Activated T-helper 1 cell treated with Interleukin-2 at 50 U/mL for 16 hours (primary cell): Measurements from ENCODE around the gene ZNHIT6.
"Not testable (repeated sequence)": the region's sequence is repeated elsewhere in the genome, so short reads cannot be mapped to it uniquely, and the experiment has no call there.

Experiments
- DNase-seq: peaks from one replicate; pipeline ENCODE4 v3.0.0-alpha.2; 2020; ENCODE audit warnings: low read depth

ZNHIT6 gene

DNA sequence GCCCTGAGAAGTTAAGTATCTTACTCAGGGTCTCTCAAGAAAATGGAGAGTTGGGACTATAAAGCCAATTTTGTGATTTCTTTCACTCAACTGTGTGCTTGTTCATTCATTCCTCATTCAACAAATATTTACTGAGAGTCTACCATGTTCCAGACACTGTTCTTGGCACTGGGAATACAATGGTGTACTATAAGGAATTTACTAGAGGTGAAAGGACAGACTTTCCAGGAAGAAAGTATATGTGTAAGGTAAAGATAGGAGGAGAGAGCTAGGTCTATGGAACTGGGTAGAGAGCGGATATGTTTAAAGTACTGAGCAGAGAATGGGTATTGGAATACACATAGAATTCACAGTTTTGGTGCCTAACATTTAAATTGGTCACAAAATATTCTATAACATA, 42.3 kb downstream of the ZNHIT6 start:
- DNase-seq: no peak

DNA sequence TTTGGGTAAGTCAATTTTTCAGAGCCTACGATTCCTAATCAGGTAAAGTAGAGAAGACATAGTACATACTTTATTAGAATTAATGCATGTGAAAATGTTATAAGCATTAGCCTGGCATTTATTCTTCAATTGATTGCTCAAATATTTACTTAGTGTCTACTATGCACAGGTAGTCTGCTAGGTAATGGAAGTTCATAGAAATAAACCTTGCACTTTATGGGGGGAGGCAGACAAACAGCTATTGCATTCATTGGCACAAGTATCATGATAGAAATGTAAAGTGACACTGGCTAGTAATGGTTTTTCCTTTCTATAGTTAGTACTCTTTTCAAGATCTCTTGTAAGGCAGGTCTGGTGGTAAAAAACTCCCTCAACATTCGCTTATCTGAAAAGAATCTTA, 44.9 kb downstream of the ZNHIT6 start:
- DNase-seq: no peak

DNA sequence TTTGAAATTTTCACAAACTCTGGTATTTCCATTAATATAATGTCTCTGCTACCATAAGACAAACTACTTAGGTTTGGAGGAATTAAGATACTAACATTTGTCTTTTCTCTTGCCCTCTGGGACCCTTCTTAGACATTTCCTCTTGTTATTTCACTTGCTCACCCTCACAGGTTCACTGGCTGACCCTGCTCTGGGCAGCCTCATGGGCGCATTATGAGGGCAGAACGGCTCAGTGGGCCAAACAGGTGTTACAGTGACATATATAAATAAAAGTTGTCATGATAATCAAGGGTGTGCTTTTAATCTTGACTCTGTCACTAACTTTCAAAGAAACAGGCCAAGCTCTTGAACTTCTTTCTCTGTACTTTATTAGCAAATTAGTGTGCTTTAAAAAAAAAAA, 46.5 kb downstream of the ZNHIT6 start:
- no peak for DNase-seq

- no peak for DNase-seq
These were observed 47.7 kb downstream of the ZNHIT6 start for GRCh38 chr1:85660541-85660940.

DNA sequence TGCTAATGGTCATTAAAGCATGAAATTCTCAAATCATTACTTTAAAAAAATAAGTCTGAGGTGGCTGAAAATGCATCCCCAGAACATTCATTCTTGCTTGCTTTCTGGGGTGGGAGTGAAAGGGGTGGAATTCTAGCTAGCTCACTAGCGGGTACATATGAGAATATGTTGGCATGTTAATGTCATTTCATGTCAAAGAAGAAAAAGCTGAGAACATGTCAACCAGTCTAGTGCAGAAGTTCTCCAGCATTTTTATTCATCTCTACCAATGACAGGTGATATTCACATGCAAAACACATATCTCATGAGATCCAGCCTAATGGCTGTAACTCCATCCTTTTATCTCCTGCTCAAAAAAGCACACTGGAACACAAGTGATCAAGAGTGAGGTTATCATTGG, 49.1 kb downstream of the ZNHIT6 start:
- DNase-seq: no peak

GRCh38 chr1:85656948-85657347, 51.3 kb downstream of the ZNHIT6 start:
- DNase-seq: no peak

DNA sequence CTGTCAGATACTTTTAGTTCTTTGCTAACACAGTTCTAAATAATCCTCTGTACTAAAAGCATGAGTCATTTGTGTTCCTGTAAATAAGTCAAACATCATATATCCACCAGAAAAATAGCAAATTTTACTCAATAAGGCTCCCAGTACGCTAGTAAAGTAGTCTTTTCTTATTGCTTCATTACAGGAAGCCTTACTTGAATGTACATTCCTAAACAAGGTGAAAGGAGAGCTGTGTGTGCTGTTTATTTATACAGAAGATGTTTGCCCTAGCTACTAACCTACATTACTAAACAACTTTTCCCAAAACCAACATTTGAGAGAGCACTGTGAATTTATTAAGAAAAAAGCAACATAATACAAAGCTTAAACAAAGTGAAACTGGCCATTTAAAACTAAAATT, 52.0 kb downstream of the ZNHIT6 start:
- DNase-seq: no peak

DNA sequence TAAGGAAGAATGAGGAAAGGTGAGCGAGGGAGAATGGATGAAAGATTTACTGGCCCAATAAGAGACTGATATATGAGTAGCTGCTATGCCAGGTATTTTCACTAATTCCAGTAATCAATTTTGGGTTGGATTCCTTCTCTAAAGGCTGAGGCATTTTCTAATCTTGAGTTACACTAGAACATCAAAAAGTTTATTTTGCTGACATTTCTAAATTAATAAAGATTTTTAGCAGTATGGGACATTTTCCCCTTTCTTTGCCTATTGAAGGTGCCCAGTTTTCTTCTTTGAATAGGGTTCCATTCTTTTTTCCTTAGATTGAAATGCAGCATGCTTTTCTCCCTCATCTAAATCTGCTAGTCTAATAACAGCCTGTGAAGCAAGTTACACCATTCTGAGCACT, 52.9 kb downstream of the ZNHIT6 start:
- DNase-seq: no peak

DNA sequence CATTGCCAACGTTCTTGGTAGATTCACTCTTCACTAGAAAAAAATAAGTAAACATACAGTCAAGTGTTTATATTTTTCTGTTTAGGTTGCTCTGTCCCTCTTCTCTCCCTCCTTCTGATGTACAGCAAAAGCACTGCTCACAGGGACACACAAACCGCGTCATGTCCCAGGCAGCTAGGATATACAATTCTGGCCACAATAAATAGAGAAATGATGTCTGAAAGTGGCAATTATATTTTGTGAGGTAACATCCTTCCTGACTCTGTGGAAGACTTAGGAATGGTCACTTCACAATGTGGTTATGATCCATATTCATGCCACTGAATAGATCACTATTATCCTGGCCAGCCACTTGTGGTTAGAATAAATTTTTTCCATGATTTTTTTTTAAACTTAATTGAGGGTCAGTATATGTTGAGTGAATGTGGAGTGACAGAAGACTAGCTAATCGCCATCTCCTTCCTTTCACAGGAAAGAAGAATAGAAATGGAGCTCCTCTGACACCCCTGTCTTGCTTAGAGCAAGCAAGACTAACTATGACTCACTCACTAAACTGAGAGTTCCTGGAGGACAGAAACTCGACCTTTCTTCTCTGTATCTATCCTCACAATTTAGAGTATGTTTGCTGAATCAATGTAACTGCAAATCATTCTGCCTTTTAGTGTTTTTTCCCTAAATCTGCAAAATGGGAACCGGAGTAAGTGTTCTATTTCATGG, 54.0 kb downstream of the ZNHIT6 start:
- DNase-seq: no peak

- DNase-seq: no peak
These were observed 55.9 kb downstream of the ZNHIT6 start for GRCh38 chr1:85652327-85652726.

GRCh38 chr1:85650645-85651044, 57.6 kb downstream of the ZNHIT6 start:
- no peak for DNase-seq

GRCh38 chr1:85649591-85649990, 58.6 kb downstream of the ZNHIT6 start:
- no peak for DNase-seq

- DNase-seq: not testable (repeated sequence)
These were observed 66.4 kb downstream of the ZNHIT6 start for GRCh38 chr1:85641598-85642556.

DNA sequence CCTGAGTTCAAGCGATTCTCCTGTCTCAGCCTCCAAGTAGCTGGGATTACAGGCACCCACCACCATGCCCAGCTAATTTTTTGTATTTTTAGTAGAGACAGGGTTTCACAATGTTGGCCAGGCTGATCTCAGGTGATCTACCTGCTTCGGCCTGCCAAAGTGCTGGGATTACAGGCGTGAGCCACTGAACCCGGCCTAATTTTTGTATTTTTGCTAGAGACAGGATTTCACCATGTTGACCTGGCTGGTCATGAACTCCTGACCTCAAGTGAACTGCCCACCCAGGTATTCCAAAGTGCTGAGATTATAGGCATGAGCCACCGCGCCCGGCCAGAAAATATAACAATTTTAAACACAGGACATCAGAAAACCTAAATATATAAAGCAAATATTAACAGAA, 68.3 kb downstream of the ZNHIT6 start:
- not testable (repeated sequence) for DNase-seq

DNA sequence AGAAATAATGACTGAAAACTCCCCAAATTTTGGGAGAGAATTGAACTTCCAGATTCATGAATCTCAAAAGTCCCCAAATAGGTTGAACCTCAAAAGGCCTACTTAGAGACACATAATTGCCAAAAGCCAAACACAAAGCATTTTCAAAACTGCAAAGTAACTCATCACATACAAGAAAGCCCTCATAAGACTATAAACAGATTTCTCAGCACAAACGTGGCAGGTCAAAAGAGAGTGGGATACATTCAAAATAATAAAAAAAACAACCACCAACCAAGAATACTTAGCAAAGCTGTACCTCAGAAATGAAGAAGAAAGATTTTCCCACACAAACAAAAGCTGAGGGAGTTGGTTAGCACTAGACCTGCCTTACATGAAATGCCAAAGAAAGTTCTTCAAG, 69.8 kb downstream of the ZNHIT6 start:
- DNase-seq: no peak

DNA sequence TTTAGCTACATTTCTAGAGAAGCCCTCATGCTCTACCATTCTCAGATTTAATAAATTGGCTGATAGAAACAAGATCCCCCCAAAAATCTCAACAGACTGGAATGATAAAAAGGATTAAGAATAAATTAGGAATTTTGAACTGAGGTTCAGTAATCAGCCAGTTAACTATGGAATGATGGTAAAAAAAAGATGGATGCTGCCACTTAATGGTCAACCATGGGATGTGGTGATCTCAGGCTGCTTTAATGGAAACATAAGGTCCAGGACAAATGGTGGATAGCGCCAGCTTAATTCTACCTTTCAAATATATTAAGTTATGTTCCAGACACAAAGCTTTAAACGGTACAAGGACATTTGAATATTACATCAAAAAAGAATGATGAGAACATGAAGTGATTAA, 77.7 kb downstream of the ZNHIT6 start:
- no peak for DNase-seq

- DNase-seq: no peak
These were observed 78.7 kb downstream of the ZNHIT6 start for GRCh38 chr1:85629532-85629920.

DNA sequence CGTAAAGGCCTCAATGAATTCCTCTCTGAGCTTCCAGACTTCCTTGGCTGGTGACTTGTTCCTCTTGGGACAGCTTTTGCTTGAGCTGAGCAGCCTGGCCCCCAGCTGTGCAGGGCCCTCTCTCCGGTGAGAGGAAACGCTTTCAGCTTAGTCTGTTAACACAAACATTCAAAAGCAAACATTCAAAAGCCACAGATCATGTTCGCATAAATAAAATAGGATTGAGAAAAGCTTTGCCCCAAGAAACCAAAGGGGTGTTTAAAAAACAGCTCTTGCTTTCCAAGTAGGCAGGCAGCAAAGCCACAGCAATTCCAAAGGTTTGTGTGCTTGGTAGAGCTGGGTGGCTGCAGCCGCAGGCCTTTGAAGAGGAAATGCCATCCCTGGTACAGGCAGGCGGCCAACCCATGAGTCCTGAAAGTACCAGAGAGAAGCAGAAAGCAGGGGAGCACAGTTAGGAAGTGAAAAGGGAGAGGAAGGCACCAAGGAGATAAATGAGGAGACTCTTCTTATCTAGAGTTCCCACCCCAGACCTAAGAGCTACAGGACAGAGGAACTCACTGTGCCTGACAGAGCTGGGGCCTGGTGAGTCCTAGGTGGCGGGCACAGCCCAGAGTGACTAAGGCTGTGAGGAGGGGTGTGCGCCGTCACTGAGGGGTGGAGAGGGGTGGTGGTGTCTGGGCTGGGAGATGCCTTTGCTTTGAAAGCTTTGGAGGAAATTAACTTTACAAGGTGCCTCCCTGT, 79.3 kb downstream of the ZNHIT6 start:
- no peak for DNase-seq

- no peak for DNase-seq
These were observed 81.4 kb downstream of the ZNHIT6 start for GRCh38 chr1:85626818-85627217.

DNA sequence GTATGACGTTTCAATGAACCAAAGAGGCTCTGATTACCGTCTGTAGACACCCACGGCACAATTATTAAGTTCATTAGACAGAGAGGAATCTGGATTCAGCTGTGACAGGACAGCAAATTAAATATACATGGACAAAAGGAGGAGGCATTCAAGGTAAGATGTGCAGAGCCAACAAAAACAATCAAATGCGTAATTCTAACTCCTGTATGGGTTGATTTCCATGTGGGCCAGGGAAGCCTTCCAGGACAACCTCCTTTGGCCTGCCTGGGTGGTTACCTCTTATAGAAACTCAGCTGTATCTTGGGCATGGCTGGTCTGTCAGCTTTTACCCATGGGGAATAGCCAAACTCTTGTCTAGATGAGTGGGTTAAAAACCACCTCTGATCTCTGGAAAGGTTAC, 83.9 kb downstream of the ZNHIT6 start:
- DNase-seq: no peak

GRCh38 chr1:85623061-85623471, 85.2 kb downstream of the ZNHIT6 start:
- DNase-seq: no peak

DNA sequence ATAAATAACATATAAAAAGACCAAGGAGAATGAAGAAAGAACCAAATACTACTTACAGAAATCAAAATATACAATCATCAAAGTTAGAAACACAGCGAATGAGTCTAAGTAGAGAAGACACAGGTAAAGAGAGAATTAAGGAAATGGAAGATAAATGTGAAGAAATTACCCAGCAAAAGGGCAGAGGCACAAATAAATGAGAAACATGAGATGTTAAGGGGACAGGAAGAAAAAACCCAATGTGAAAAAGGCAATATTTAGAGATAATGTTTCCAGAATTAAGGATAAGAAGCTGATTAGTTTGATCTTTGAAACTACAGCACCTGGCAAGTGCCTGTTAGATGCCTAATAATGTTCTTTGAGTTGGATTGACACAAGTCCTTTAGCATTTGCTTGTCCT, 86.8 kb downstream of the ZNHIT6 start:
- DNase-seq: no peak

DNA sequence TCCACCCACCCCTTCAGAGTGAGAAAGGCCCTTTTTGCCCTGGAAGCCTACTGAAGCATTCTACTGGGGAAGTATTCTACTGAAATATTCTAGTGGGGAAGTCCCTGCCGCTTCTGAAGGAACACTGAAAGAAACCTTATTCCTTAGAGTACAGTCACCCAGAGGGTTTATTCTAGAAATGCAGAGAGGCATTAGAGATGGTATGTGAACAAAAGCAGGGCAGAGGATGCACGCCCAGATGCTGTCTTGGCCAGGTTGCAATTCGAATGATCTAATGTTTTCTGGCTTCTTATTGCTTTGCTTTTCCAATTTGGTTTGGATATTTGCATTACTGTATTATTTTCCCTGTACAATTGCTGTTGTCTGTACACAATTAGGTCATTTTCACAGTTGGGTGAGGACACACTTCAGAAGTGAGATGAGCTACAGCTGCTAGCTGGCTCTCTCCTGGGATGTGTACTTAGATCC, 90.6 kb downstream of the ZNHIT6 start:
- no peak for DNase-seq
